Right cardiac atrium (tissue), 5 donors: ENCODE data around the gene HOXA7. TPM values are rescaled to one million over a fixed set of nuclear protein-coding genes. Genes with fewer than 3 reads are reported as not detected.

Experiments used
- ATAC-seq, 2 donors: fragments of 200-7000 bp; cut with Tn5 transposase; one replicate each; pipeline versions ENCODE4 v1.8.0 to v1.9.1; 2020; ENCODE audit warnings: moderate library complexity in 2 of 2, mild to moderate bottlenecking in 1 of 2
- DNase-seq, 3 donors: peaks; one replicate each; pipeline ENCODE4 v3.0.0-alpha.2; 2020
- H3K27ac ChIP-seq: one replicate; pipeline ENCODE4 v1.5.1; 2013; ENCODE audit warnings: mild to moderate bottlenecking, low read length, control low read depth, moderate library complexity
- H3K27me3 ChIP-seq: one replicate; pipeline ENCODE4 v1.6.1; 2013; ENCODE audit not compliant: control insufficient read depth, insufficient read depth
- H3K4me1 ChIP-seq: one replicate; pipeline ENCODE4 v1.6.1; 2013; ENCODE audit warnings: low read length; ENCODE audit not compliant: control insufficient read depth, insufficient read depth
- H3K4me3 ChIP-seq: one replicate; pipeline ENCODE4 v1.5.1; 2013; ENCODE audit warnings: low read length, control low read depth
- H3K9me3 ChIP-seq: one replicate; pipeline ENCODE4 v1.6.1; 2013; ENCODE audit warnings: low read length; ENCODE audit not compliant: control insufficient read depth
- WGBS: extraction: QIAGEN DNeasy Blood & Tissue Kit; methylation state at CpG from one replicate; pipeline ENCODE4 v1.1.7; 2013; 5-methylcytosine and 5-hydroxymethylcytosine counted together
- intact Hi-C, 4 donors: fragments of 100-400 bp; cut with DNase I; formaldehyde crosslinking; loops; one replicate each; pipeline versions ENCODE4 v1.11.0 to v1.14.0; 2022 to 2023
- polyA plus RNA-seq: library from polyadenylated mRNA; stranded (reverse); fragments of 200-250 nt; gene quantifications from one replicate; pipeline ENCODE4 v1.2.3, GENCODE V29; 2013
- total RNA-seq, 4 donors: library from RNA; stranded (reverse); fragmentation: NEBNext Ultra II Directional; extraction: Animal tissue kit (Norgen Biotek cat#: 25700); gene quantifications; one replicate each; pipeline ENCODE4 v1.2.1, GENCODE V29; 2021
- donor health status: healthy with polysubstance abuse.
- donor health status: DM: no; HTN: yes; CAD: no.
- donor health status: DM: no; HTN: no; CAD: no.
- donor health status: DM: no; HTN: yes; CAD: no; lungs with severe emphysema.
- donor health status: DM: yes; HTN: yes; CAD: no.

The HOXA7 gene
- total and polyA plus RNA-seq, 5 donors = 0.11 TPM; not detected in 4

GRCh38 chr7:27173511-27173955 lies 17.1 kb upstream of the HOXA7 start:
- peaks cover 5% of the 10 kb centered on the region for H3K27me3 ChIP-seq
- DNase-seq (peak in 2 of 3 donors; percentile 62 to 67), ATAC-seq (no peak)
- H3K4me1 ChIP-seq = no peaks in the 10 kb centered on the region
- no peaks in the 10 kb centered on the region for H3K9me3 ChIP-seq
- peak overlapping the region; percentile 29 for H3K4me3 ChIP-seq
- 1% methylated on average over 59 of the region's 59 CpGs for WGBS
- intact Hi-C loops = no loop called here
- H3K27ac ChIP-seq = no peak overlapping the region

GRCh38 chr7:27172823-27173510 lies 16.5 kb upstream of the HOXA7 start:
- ATAC-seq (peak in 1 of 2 donors; percentile 29), DNase-seq (peak in 2 of 3 donors; percentile 50 to 64)
- intact Hi-C loops = no loop called here
- Histone ChIP-seq H3K27ac (no peak overlapping the region), H3K4me1 (no peaks in the 10 kb centered on the region), H3K27me3 (peaks cover 5% of the 10 kb centered on the region), H3K9me3 (no peaks in the 10 kb centered on the region), H3K4me3 (peak overlapping the region; percentile 29)
- 2% methylated on average over 58 of the region's 58 CpGs for WGBS

- Histone ChIP-seq H3K27ac (no peak overlapping the region), H3K4me3 (no peak overlapping the region), H3K4me1 (no peaks in the 10 kb centered on the region), H3K27me3 (no peaks in the 10 kb centered on the region), H3K9me3 (no peaks in the 10 kb centered on the region)
- 10% methylated on average over 10 of the region's 10 CpGs for WGBS
- intact Hi-C loops = no loop called here
- ATAC-seq (no peak), DNase-seq (peak in 2 of 3 donors; percentile 4 to 11)
Observed at GRCh38 chr7:27172315-27172774, 15.9 kb upstream of the HOXA7 start.

GRCh38 chr7:27171637-27172314 lies 15.3 kb upstream of the HOXA7 start:
- Histone ChIP-seq H3K4me1 (no peaks in the 10 kb centered on the region), H3K27me3 (no peaks in the 10 kb centered on the region), H3K4me3 (no peak overlapping the region), H3K27ac (no peak overlapping the region), H3K9me3 (no peaks in the 10 kb centered on the region)
- DNase-seq = peak in 2 of 3 donors; percentile 8 to 46
- WGBS = 8% methylated on average over 30 of the region's 30 CpGs
- intact Hi-C loops = no loop called here
- ATAC-seq = no peak

GRCh38 chr7:27171325-27171636 lies 14.8 kb upstream of the HOXA7 start:
- Histone ChIP-seq H3K4me3 (no peak overlapping the region), H3K4me1 (no peaks in the 10 kb centered on the region), H3K9me3 (no peaks in the 10 kb centered on the region), H3K27ac (no peak overlapping the region), H3K27me3 (no peaks in the 10 kb centered on the region)
- no peak for ATAC-seq
- intact Hi-C loops = no loop called here
- 10% methylated on average over 8 of the region's 8 CpGs for WGBS
- peak in 2 of 3 donors; percentile 33 for DNase-seq

DNA sequence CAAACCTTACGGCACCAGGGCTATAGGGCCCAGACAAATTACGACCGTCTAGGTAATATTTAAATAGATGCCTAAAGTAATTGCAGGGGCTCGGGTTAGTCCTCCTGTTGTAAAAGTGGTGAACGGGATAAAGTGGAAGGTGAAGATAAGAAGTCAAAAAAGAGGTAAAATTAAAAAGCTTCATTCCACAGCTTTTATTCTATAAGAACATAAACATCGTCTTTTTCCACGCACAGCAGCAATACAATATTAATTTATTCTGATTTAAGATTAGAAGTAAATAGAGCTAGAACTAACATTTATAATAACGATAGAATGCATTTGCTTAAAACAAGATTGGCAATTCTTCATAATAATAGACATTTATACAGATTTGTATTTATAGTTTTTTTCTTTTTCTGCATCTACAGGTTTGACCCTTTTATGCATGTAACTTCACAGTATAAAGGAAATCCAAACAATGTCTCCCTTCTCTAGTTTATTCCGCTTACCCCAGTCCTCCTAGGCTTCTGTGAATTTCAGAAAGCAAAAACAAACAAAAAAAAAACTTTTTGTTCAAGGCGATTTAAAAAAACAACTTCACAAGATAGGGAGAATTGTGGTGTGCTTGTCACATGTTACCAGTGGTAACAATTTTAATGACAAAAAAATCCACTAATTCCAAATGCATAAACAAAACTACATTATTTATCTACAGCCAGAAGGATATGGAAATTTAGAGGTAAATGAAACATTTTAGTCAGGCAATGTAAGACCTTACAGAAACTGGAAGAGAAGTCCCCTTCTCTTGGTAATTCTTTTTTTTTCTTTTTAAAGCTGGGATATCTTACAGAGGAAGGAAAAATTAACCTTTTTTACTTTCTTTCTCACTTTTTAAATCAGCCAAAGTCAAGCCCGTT lies 14.2 kb upstream of the HOXA7 start:
- ATAC-seq (no peak), DNase-seq (no peak)
- WGBS = 18% methylated on average over 11 of the region's 11 CpGs
- no peaks in the 10 kb centered on the region for H3K27me3 ChIP-seq
- H3K9me3 ChIP-seq = no peaks in the 10 kb centered on the region
- no peak overlapping the region for H3K27ac ChIP-seq
- H3K4me1 ChIP-seq = no peaks in the 10 kb centered on the region
- H3K4me3 ChIP-seq = no peak overlapping the region
- intact Hi-C loops = no loop called here

- Histone ChIP-seq H3K27me3 (no peaks in the 10 kb centered on the region), H3K4me3 (no peak overlapping the region), H3K9me3 (no peaks in the 10 kb centered on the region), H3K4me1 (no peaks in the 10 kb centered on the region), H3K27ac (no peak overlapping the region)
- intact Hi-C loops = loop anchor here in 2 of 4 donors (10.0 kb wide), 2 partner anchors 805 to 1285 kb away; no protein-coding TSS in a partner anchor
- ATAC-seq = no peak
- 2% methylated on average over 45 of the region's 46 CpGs for WGBS
- peak in 1 of 3 donors; percentile 14 for DNase-seq
Observed at GRCh38 chr7:27169658-27170425, 13.4 kb upstream of the HOXA7 start.

GRCh38 chr7:27168265-27168947 lies 11.9 kb upstream of the HOXA7 start:
- 24% methylated on average over 25 of the region's 25 CpGs for WGBS
- H3K27ac ChIP-seq = no peak overlapping the region
- H3K4me1 ChIP-seq = no peaks in the 10 kb centered on the region
- DNase-seq (peak in 2 of 3 donors; percentile 13 to 40), ATAC-seq (no peak)
- no peaks in the 10 kb centered on the region for H3K27me3 ChIP-seq
- H3K4me3 ChIP-seq = no peak overlapping the region
- intact Hi-C loops = loop anchor here in 2 of 4 donors (10.0 kb wide), 2 partner anchors 804 to 1284 kb away; no protein-coding TSS in a partner anchor
- no peaks in the 10 kb centered on the region for H3K9me3 ChIP-seq

GRCh38 chr7:27167916-27168264 lies 11.4 kb upstream of the HOXA7 start:
- intact Hi-C loops = loop anchor here in 2 of 4 donors (10.0 kb wide), 2 partner anchors 803 to 1283 kb away; no protein-coding TSS in a partner anchor
- H3K27me3 ChIP-seq = no peaks in the 10 kb centered on the region

More at GRCh38 chr7:27167916-27168264, 11.4 kb upstream of the HOXA7 start:
- no peak overlapping the region for H3K4me3 ChIP-seq
- DNase-seq (peak in 1 of 3 donors; percentile 1), ATAC-seq (no peak)
- WGBS = 32% methylated on average over 4 of the region's 4 CpGs
- H3K27ac ChIP-seq = no peak overlapping the region
- H3K9me3 ChIP-seq = no peaks in the 10 kb centered on the region
- no peaks in the 10 kb centered on the region for H3K4me1 ChIP-seq
